H9 (cell line): ENCODE data around the gene RERE. TPM values are rescaled to one million over a fixed set of nuclear protein-coding genes. Genes with fewer than 3 reads are reported as not detected.

ENCODE experiments used
- DNase-seq: peaks from one replicate; pipeline ENCODE4 v3.0.0-alpha.2; 2017
- H2AFZ ChIP-seq: one replicate; pipeline ENCODE4 v1.6.1; 2013; ENCODE audit warnings: mild to moderate bottlenecking, low read length, control low read depth, moderate library complexity
- H2AK5ac ChIP-seq: 2 replicates; pipeline ENCODE4 v1.6.1; 2013; ENCODE audit warnings: low read length, control low read depth, mixed read lengths; ENCODE audit not compliant: insufficient read length
- H2BK120ac ChIP-seq: one replicate; pipeline ENCODE4 v1.6.1; 2013; ENCODE audit warnings: low read depth, mild to moderate bottlenecking, low read length, control low read depth, inconsistent platforms; ENCODE audit not compliant: poor library complexity, severe bottlenecking
- H2BK12ac ChIP-seq: 2 replicates; pipeline ENCODE4 v1.6.1; 2013; ENCODE audit warnings: low read length, control low read depth, mixed read lengths, low read depth; ENCODE audit not compliant: insufficient read length
- H2BK15ac ChIP-seq: 2 replicates; pipeline ENCODE4 v1.6.1; 2013; ENCODE audit warnings: low read depth, low read length, control low read depth
- H2BK20ac ChIP-seq: one replicate; pipeline ENCODE4 v1.6.1; 2013; ENCODE audit warnings: low read depth, mild to moderate bottlenecking, low read length, control low read depth, inconsistent platforms; ENCODE audit not compliant: poor library complexity, severe bottlenecking
- H2BK5ac ChIP-seq: 2 replicates; pipeline ENCODE4 v1.6.1; 2013; ENCODE audit warnings: low read length, control low read depth, mixed read lengths; ENCODE audit not compliant: insufficient read length
- H3K14ac ChIP-seq: 2 replicates; pipeline ENCODE4 v1.6.1; 2013; ENCODE audit warnings: low read length, control low read depth; ENCODE audit not compliant: insufficient read depth
- H3K18ac ChIP-seq: 2 replicates; pipeline ENCODE4 v1.6.1; 2013; ENCODE audit warnings: low read depth, mild to moderate bottlenecking, mixed read lengths, low read length, control low read depth; ENCODE audit not compliant: insufficient read length
- H3K23ac ChIP-seq: 2 replicates; pipeline ENCODE4 v1.6.1; 2013; ENCODE audit warnings: low read length, control low read depth, mixed read lengths, low read depth; ENCODE audit not compliant: insufficient read length
- H3K23me2 ChIP-seq: 2 replicates; pipeline ENCODE4 v1.6.1; 2013; ENCODE audit warnings: low read depth, mild to moderate bottlenecking, mixed read lengths, low read length, control low read depth; ENCODE audit not compliant: insufficient read length, poor library complexity, severe bottlenecking
- H3K27ac ChIP-seq: 2 replicates; pipeline ENCODE4 v1.5.1; 2013; ENCODE audit warnings: low read length, control low read depth, mixed read lengths, low read depth; ENCODE audit not compliant: insufficient read length
- H3K27me3 ChIP-seq: 2 replicates; pipeline ENCODE4 v1.6.1; 2013; ENCODE audit warnings: low read length, control low read depth, inconsistent platforms; ENCODE audit not compliant: insufficient read depth
- H3K4ac ChIP-seq: 2 replicates; pipeline ENCODE4 v1.6.1; 2013; ENCODE audit warnings: low read depth, mild to moderate bottlenecking, control low read depth, inconsistent platforms, low read length, moderate library complexity
- H3K4me1 ChIP-seq: 2 replicates; pipeline ENCODE4 v1.6.1; 2013; ENCODE audit warnings: low read length, control low read depth, inconsistent platforms; ENCODE audit not compliant: insufficient read depth
- H3K4me2 ChIP-seq: 2 replicates; pipeline ENCODE4 v1.6.1; 2013; ENCODE audit warnings: low read length, control low read depth, mixed read lengths; ENCODE audit not compliant: insufficient read length, insufficient read depth
- H3K56ac ChIP-seq: 2 replicates; pipeline ENCODE4 v1.6.1; 2013; ENCODE audit warnings: low read depth, mild to moderate bottlenecking, mixed read lengths, low read length, control low read depth; ENCODE audit not compliant: insufficient read length
- H3K79me1 ChIP-seq: 2 replicates; pipeline ENCODE4 v1.6.1; 2013; ENCODE audit warnings: low read depth, mild to moderate bottlenecking, moderate library complexity, low read length, control low read depth, inconsistent platforms; ENCODE audit not compliant: insufficient read depth, poor library complexity, severe bottlenecking
- H3K79me2 ChIP-seq: 2 replicates; pipeline ENCODE4 v1.6.1; 2013; ENCODE audit warnings: low read length, control low read depth, inconsistent platforms; ENCODE audit not compliant: insufficient read depth
- H3K9ac ChIP-seq: 2 replicates; pipeline ENCODE4 v1.6.1; 2013; ENCODE audit warnings: low read length, control low read depth, mixed read lengths; ENCODE audit not compliant: insufficient read length; ENCODE audit errors: extremely low read depth
- H3K9me3 ChIP-seq: one replicate; pipeline ENCODE4 v1.6.1; 2013; ENCODE audit warnings: low read depth, low read length, inconsistent platforms; ENCODE audit not compliant: control insufficient read depth
- H3T11ph ChIP-seq: one replicate; pipeline ENCODE4 v1.6.1; 2013; ENCODE audit warnings: mild to moderate bottlenecking, low read length, control low read depth, inconsistent platforms
- H4K20me1 ChIP-seq: one replicate; pipeline ENCODE4 v1.6.1; 2013; ENCODE audit not compliant: control insufficient read depth, insufficient read length, insufficient read depth
- H4K5ac ChIP-seq: 2 replicates; pipeline ENCODE4 v1.6.1; 2013; ENCODE audit warnings: low read depth, mild to moderate bottlenecking, mixed read lengths, low read length, control low read depth; ENCODE audit not compliant: insufficient read length
- H4K8ac ChIP-seq: replicated peaks from 2 replicates; pipeline ENCODE4 v1.6.1; 2013; ENCODE audit warnings: low read length, control low read depth, mixed read lengths, low read depth; ENCODE audit not compliant: insufficient read length
- H4K91ac ChIP-seq: 2 replicates; pipeline ENCODE4 v1.6.1; 2013; ENCODE audit warnings: low read depth, mild to moderate bottlenecking, moderate library complexity, mixed read lengths, low read length, control low read depth; ENCODE audit not compliant: insufficient read length
- H3K27ac Mint-ChIP-seq, 3 experiments: 2 replicates in 2 of 3; 3 replicates in 1 of 3; pipeline ENCODE4 v1.8.0; 2020 to 2021; ENCODE audit warnings: mixed read lengths in 3 of 3, mild to moderate bottlenecking in 1 of 3, moderate library complexity in 1 of 3
- H3K27me3 Mint-ChIP-seq: 2 replicates; pipeline ENCODE4 v1.8.0; 2021; ENCODE audit warnings: low read depth, mild to moderate bottlenecking, moderate library complexity, mixed read lengths
- H3K36me3 Mint-ChIP-seq, 3 experiments: 2 replicates in 2 of 3; 3 replicates in 1 of 3; pipeline ENCODE4 v1.8.0; 2020 to 2021; ENCODE audit warnings: low read depth in 3 of 3, mixed read lengths in 3 of 3; ENCODE audit not compliant: insufficient read depth in 1 of 3
- H3K4me1 Mint-ChIP-seq, 2 experiments: 2 replicates each; pipeline ENCODE4 v1.8.0; 2020; ENCODE audit warnings: mixed read lengths in 2 of 2
- H3K4me3 Mint-ChIP-seq, 2 experiments: 2 replicates in 1 of 2; 3 replicates in 1 of 2; pipeline ENCODE4 v1.8.0; 2020 to 2021; ENCODE audit warnings: mild to moderate bottlenecking in 2 of 2, mixed read lengths in 2 of 2, moderate library complexity in 1 of 2
- H3K9me3 Mint-ChIP-seq, 2 experiments: 2 replicates in 1 of 2; 3 replicates in 1 of 2; pipeline ENCODE4 v1.8.0; 2020; ENCODE audit warnings: mild to moderate bottlenecking in 2 of 2, mixed read lengths in 2 of 2, moderate library complexity in 1 of 2
- WGBS: extraction: QIAGEN DNeasy Blood & Tissue Kit; methylation state at CpG from one replicate; pipeline ENCODE4 v1.1.7; 2013; ENCODE audit warnings: missing lambda C conversion rate, low lambda C conversion rate, mixed read lengths; ENCODE audit not compliant: insufficient read length; ENCODE audit errors: extremely low coverage; 5-methylcytosine and 5-hydroxymethylcytosine counted together
- total RNA-seq: library from RNA; stranded (reverse); gene quantifications from 2 replicates; pipeline ENCODE4 v1.2.1, GENCODE V29; 2021
- TF ChIP-seq, protein P1 (sequence below): fragments of 200-600 bp; sonication (generic); conservative IDR thresholded peaks from 3 replicates; pipeline ENCODE4 v1.8.0; 2021; ENCODE audit warnings: antibody characterized with exemption, mild to moderate bottlenecking

Gene RERE
- total RNA-seq, 1 experiment from 2014 or later: 103 TPM

DNA sequence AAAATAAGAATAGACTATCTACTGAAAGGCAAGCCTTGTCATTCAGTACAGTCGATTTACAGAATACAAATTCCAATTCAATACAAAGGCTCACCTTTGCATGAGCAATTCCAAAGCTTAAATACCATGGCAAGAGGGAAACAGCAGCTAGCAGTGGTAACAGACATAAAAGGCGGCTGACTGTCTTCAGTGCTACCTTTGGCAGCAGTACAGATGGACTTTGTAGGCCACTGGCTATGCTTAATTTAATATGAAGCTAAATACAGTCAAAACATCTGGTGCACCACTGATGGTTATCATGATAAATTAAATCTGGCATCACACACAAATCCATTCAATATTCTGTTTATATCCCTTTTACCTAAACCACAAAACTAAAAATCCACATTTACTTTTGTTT lies 62.4 kb downstream of the RERE start:
- H4K8ac ChIP-seq: no peak overlapping the region
- DNase-seq: no peak
- H3K27ac Mint-ChIP-seq: peak overlapping the region; percentile 10 to 85 (median 50); a peak in 4 of 7 replicates

More for the DNA sequence above, 62.4 kb downstream of the RERE start:
- H3K4me3 Mint-ChIP-seq: no peak overlapping the region
- no peak overlapping the region for H2BK20ac ChIP-seq
- H3K9me3 Mint-ChIP-seq: no peaks in the 10 kb centered on the region
- H3K4me1 ChIP-seq: peaks cover 2% of the 10 kb centered on the region; the same call in 1 of the 2 replicates
- no peak overlapping the region for H4K5ac ChIP-seq
- H3T11ph ChIP-seq: no peak overlapping the region
- no peaks in the 10 kb centered on the region for H3K27me3 Mint-ChIP-seq
- H3K56ac ChIP-seq: no peak overlapping the region
- peaks cover 21 to 22% of the 10 kb centered on the region in 2 experiments for H3K4me1 Mint-ChIP-seq
- no peak overlapping the region for H2AK5ac ChIP-seq
- H3K9ac ChIP-seq: no peak overlapping the region
- H3K79me1 ChIP-seq: no peaks in the 10 kb centered on the region
- H3K36me3 Mint-ChIP-seq: peaks cover 0 to 3% (median 0%) of the 10 kb centered on the region in 3 experiments; a peak in 1 of 7 replicates
- no peak overlapping the region for H2BK5ac ChIP-seq
- no peak overlapping the region for H3K18ac ChIP-seq
- no peak overlapping the region for H2BK120ac ChIP-seq
- no peak overlapping the region for H2AFZ ChIP-seq
- no peaks in the 10 kb centered on the region for H3K23me2 ChIP-seq
- H3K4ac ChIP-seq: no peak overlapping the region
- H2BK15ac ChIP-seq: no peak overlapping the region
- TF ChIP-seq, protein P1, sequence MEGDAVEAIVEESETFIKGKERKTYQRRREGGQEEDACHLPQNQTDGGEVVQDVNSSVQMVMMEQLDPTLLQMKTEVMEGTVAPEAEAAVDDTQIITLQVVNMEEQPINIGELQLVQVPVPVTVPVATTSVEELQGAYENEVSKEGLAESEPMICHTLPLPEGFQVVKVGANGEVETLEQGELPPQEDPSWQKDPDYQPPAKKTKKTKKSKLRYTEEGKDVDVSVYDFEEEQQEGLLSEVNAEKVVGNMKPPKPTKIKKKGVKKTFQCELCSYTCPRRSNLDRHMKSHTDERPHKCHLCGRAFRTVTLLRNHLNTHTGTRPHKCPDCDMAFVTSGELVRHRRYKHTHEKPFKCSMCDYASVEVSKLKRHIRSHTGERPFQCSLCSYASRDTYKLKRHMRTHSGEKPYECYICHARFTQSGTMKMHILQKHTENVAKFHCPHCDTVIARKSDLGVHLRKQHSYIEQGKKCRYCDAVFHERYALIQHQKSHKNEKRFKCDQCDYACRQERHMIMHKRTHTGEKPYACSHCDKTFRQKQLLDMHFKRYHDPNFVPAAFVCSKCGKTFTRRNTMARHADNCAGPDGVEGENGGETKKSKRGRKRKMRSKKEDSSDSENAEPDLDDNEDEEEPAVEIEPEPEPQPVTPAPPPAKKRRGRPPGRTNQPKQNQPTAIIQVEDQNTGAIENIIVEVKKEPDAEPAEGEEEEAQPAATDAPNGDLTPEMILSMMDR: no peak
- no peak overlapping the region for H2BK12ac ChIP-seq
- no peaks in the 10 kb centered on the region for H3K9me3 ChIP-seq
- no peak overlapping the region for H3K23ac ChIP-seq
- H3K79me2 ChIP-seq: no peaks in the 10 kb centered on the region; the same call in 1 of the 2 replicates
- no peak overlapping the region for H4K91ac ChIP-seq
- H3K4me2 ChIP-seq: no peak overlapping the region
- no peak overlapping the region for H3K27ac ChIP-seq
- no CpG with 5 or more reads among the region's 2 CpGs for WGBS
- H3K14ac ChIP-seq: no peak overlapping the region
- H4K20me1 ChIP-seq: no peaks in the 10 kb centered on the region
- no peaks in the 10 kb centered on the region for H3K27me3 ChIP-seq
